HuH-7 (cell line): ENCODE measurements around the gene TNFRSF14.

Experiments used
- DNase-seq: peaks from one replicate; pipeline ENCODE4 v3.0.0; 2011; ENCODE audit warnings: low spot score

Gene TNFRSF14

GRCh38 chr1:2556277-2556677 is at the start of gene TNFRSF14:
TNFRSF14 (plus strand) TSS chr1:2556371; CDS start chr1:2556665, 294 bp downstream.
- DNase-seq, result peak; percentile 56

- DNase-seq, result no peak
These were observed 49.1 kb upstream of the TNFRSF14 start for GRCh38 chr1:2506901-2507565.

- no peak for DNase-seq
These were observed 48.4 kb upstream of the TNFRSF14 start for GRCh38 chr1:2507744-2508155.

- DNase-seq, result no peak
These were observed 48.0 kb upstream of the TNFRSF14 start for GRCh38 chr1:2508180-2508579.

- DNase-seq, result no peak
These were observed 47.4 kb upstream of the TNFRSF14 start for GRCh38 chr1:2508751-2509150.

- no peak for DNase-seq
These were observed 46.6 kb upstream of the TNFRSF14 start for GRCh38 chr1:2509589-2509988.

- no peak for DNase-seq
These were observed 45.6 kb upstream of the TNFRSF14 start for GRCh38 chr1:2510366-2511155.

- no peak for DNase-seq
These were observed 43.2 kb upstream of the TNFRSF14 start for GRCh38 chr1:2512862-2513421.

- no peak for DNase-seq
These were observed 42.1 kb upstream of the TNFRSF14 start for GRCh38 chr1:2513939-2514652.

- no peak for DNase-seq
These were observed 41.1 kb upstream of the TNFRSF14 start for GRCh38 chr1:2514863-2515762.

- DNase-seq, result no peak
These were observed 40.4 kb upstream of the TNFRSF14 start for GRCh38 chr1:2515763-2516080.

- DNase-seq, result no peak
These were observed 40.0 kb upstream of the TNFRSF14 start for GRCh38 chr1:2516124-2516523.

- no peak for DNase-seq
These were observed 39.2 kb upstream of the TNFRSF14 start for GRCh38 chr1:2516946-2517345.

- DNase-seq, result no peak
These were observed 38.2 kb upstream of the TNFRSF14 start for GRCh38 chr1:2517966-2518365.

- no peak for DNase-seq
These were observed 37.6 kb upstream of the TNFRSF14 start for GRCh38 chr1:2518528-2518927.

GRCh38 chr1:2519029-2519685 is 37.0 kb upstream of the TNFRSF14 start:
- no peak for DNase-seq

- no peak for DNase-seq
These were observed 36.4 kb upstream of the TNFRSF14 start for GRCh38 chr1:2519729-2520128.

GRCh38 chr1:2520206-2520605 is 36.0 kb upstream of the TNFRSF14 start:
- no peak for DNase-seq

GRCh38 chr1:2520806-2521205 is 35.4 kb upstream of the TNFRSF14 start:
- DNase-seq, result no peak

- no peak for DNase-seq
These were observed 33.9 kb upstream of the TNFRSF14 start for GRCh38 chr1:2522230-2522629.
